OCI-LY7 (cell line): ENCODE measurements around the gene VWA5B1.

ENCODE experiments used
- CTCF ChIP-seq: fragments of 200-600 bp; sonication (generic); conservative IDR thresholded peaks from 2 replicates; pipeline ENCODE4 v1.5.1; 2014; ENCODE audit warnings: mild to moderate bottlenecking, antibody characterized with exemption, low read length, moderate library complexity, mixed read lengths
- EZH2phosphoT487 ChIP-seq: fragments of 200-600 bp; sonication (generic); IDR thresholded peaks from 2 replicates; pipeline ENCODE4 v1.6.1; 2018; ENCODE audit warnings: low read depth, borderline replicate concordance, mild to moderate bottlenecking, mixed run types, antibody characterized with exemption, low read length, moderate library complexity, mixed read lengths

DNA sequence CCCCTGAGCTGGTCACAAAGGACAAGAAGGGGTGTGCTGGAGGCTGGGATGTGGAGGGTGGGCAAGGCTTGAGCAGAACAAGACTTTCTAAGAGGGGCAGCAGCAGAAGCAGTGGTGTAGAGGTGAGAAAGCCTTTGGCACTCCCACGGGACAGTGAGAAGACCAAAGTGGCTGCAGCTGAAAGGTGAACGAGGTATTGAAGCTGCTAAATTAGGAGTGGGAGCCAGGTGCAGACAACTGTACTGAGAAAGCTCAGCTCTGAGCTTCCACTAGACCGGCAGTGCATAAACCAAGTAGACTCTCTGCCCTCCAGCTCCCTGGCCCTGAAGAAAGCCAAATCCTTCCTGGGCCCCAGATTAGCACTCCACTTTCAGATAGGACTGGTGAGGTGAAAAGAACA lies 93.0 kb downstream of the VWA5B1 start:
- TF ChIP-seq CTCF = no peak
- no peak for TF ChIP-seq EZH2phosphoT487
